ENCODE results near the gene ZC3HAV1.

- TF ChIP-seq POLR2AphosphoS5 (IDR thresholded peaks at IDR 0.05; ENCODE audit: borderline replicate concordance, low read depth, low read length) (no peak), EZH2 (IDR thresholded peaks at IDR 0.05) (no peak)
Measured at GRCh38 chr7:139105484-139105883, 4.0 kb downstream of the ZC3HAV1 start.
